Keratinocyte (primary cell): ENCODE measurements around the gene DPH2. TPM values are rescaled to one million over a fixed set of nuclear protein-coding genes. Genes with fewer than 3 reads are reported as not detected.

ENCODE experiments used
- DNase-seq: peaks from one replicate; pipeline ENCODE4 v3.0.0-alpha.2; 2011; ENCODE audit warnings: low read depth, missing footprints, low spot score
- FAIRE-seq: peaks from 2 replicates; lab custom pipeline; 2011; peaks lifted over from hg19 to GRCh38; lab: Jason Lieb, UNC
- H2AFZ ChIP-seq: 2 replicates; pipeline ENCODE4 v1.6.0; 2012; ENCODE audit warnings: low read length, control low read depth, inconsistent platforms; ENCODE audit not compliant: control insufficient read depth
- H3K27ac ChIP-seq: 2 replicates; pipeline ENCODE4 v1.5.1; 2011; ENCODE audit warnings: low read length; ENCODE audit not compliant: control insufficient read depth, insufficient read depth
- H3K27me3 ChIP-seq: 3 replicates; pipeline ENCODE4 v1.6.0; 2011; ENCODE audit warnings: low read length; ENCODE audit not compliant: control insufficient read depth, insufficient read depth; ENCODE audit errors: extremely low read depth
- H3K36me3 ChIP-seq, 2 experiments: 2 replicates in 1 of 2; 3 replicates in 1 of 2; pipeline ENCODE4 v1.5.1; 2011; ENCODE audit warnings: low read length in 2 of 2, mild to moderate bottlenecking in 1 of 2; ENCODE audit not compliant: control insufficient read depth in 2 of 2, insufficient read depth in 2 of 2; ENCODE audit errors: extremely low read depth in 1 of 2
- H3K4me1 ChIP-seq: 3 replicates; pipeline ENCODE4 v1.5.1; 2011; ENCODE audit warnings: low read length; ENCODE audit not compliant: control insufficient read depth, insufficient read depth; ENCODE audit errors: extremely low read depth
- H3K4me2 ChIP-seq: 3 replicates; pipeline ENCODE4 v1.6.0; 2011; ENCODE audit warnings: low read depth, low read length; ENCODE audit not compliant: control insufficient read depth, insufficient read depth; ENCODE audit errors: extremely low read depth
- H3K4me3 ChIP-seq, 3 experiments: fragments of 200-600 bp in 1 of 3; sonication (generic) in 1 of 3; 2 replicates in 2 of 3; 3 replicates in 1 of 3; pipeline ENCODE4 v1.5.1; 2011 to 2016; ENCODE audit warnings: low read length in 3 of 3, mild to moderate bottlenecking in 3 of 3, control low read depth in 2 of 3, inconsistent platforms in 1 of 3, low read depth in 1 of 3, mixed read lengths in 1 of 3, mixed run types in 1 of 3, moderate library complexity in 1 of 3; ENCODE audit not compliant: control insufficient read depth in 2 of 3, insufficient read depth in 2 of 3; ENCODE audit errors: extremely low read depth in 1 of 3
- H3K79me2 ChIP-seq: 2 replicates; pipeline ENCODE4 v1.6.0; 2012; ENCODE audit warnings: low read length; ENCODE audit not compliant: control insufficient read depth, insufficient read depth
- H3K9ac ChIP-seq: 3 replicates; pipeline ENCODE4 v1.6.0; 2011; ENCODE audit warnings: low read length; ENCODE audit not compliant: control insufficient read depth, insufficient read depth; ENCODE audit errors: extremely low read depth
- H3K9me1 ChIP-seq: 3 replicates; pipeline ENCODE4 v1.6.0; 2011; ENCODE audit warnings: low read length; ENCODE audit not compliant: control insufficient read depth, insufficient read depth; ENCODE audit errors: extremely low read depth
- H3K9me3 ChIP-seq: 2 replicates; pipeline ENCODE4 v1.5.1; 2012; ENCODE audit warnings: low read depth, low read length; ENCODE audit not compliant: control insufficient read depth
- H4K20me1 ChIP-seq: 3 replicates; pipeline ENCODE4 v1.6.0; 2011; ENCODE audit warnings: low read length; ENCODE audit not compliant: control insufficient read depth, insufficient read depth; ENCODE audit errors: extremely low read depth
- CTCF ChIP-seq, 3 experiments: IDR thresholded peaks in 1 of 3; conservative IDR thresholded peaks in 1 of 3; optimal IDR thresholded peaks in 1 of 3; 2 replicates in 2 of 3; 3 replicates in 1 of 3; pipeline versions ENCODE3 to v1.5.1; 2011; ENCODE audit warnings: low read length in 3 of 3, mild to moderate bottlenecking in 3 of 3, moderate library complexity in 2 of 3, control low read depth in 1 of 3, inconsistent platforms in 1 of 3; ENCODE audit not compliant: insufficient read depth in 2 of 3; ENCODE audit errors: extremely low read depth in 1 of 3
- EZH2 ChIP-seq: IDR thresholded peaks from one replicate; pipeline ENCODE4 v1.6.1; 2012; ENCODE audit warnings: inconsistent platforms, mild to moderate bottlenecking, low read length, moderate library complexity
- dilution Hi-C: fragments of 300-500 bp; cut with MboI; formaldehyde crosslinking; loops from one replicate; pipeline ENCODE4 v1.7.0; 2020; ENCODE audit warnings: low sequenced_read_pairs; ENCODE audit not compliant: extremely low pct_ligation_motif_present
- polyA plus RNA-seq, 5 experiments: library from polyadenylated mRNA; depleted of rRNA in 3 of 5; stranded (reverse) in 3 of 5; stranded (forward) in 1 of 5; unstranded in 1 of 5; fragments of >200 nt; gene quantifications; 1 replicate in 1 of 5; 2 replicates in 3 of 5; 3 replicates in 1 of 5; pipeline versions ENCODE4 v1.2.1 to v1.2.3, GENCODE V29; 2011 to 2012; ENCODE audit warnings: missing spikeins in 2 of 5, low read depth in 1 of 5, low replicate concordance in 1 of 5

DPH2 gene
- polyA plus RNA-seq, 1 donor (not counting 4 experiments of a cell fraction or from before 2014, with no cell fraction given) = 30.3 TPM

- Histone ChIP-seq H3K4me3 (no peak overlapping the region), H3K27ac (no peak overlapping the region), H3K4me2 (no peak overlapping the region), H2AFZ (no peak overlapping the region), H3K9me3 (no peaks in the 10 kb centered on the region), H3K9me1 (peaks cover 5% of the 10 kb centered on the region), H4K20me1 (no peaks in the 10 kb centered on the region), H3K9ac (no peak overlapping the region), H3K4me1 (peaks cover 11% of the 10 kb centered on the region), H3K27me3 (no peaks in the 10 kb centered on the region), H3K36me3 (peaks cover 27 to 30% of the 10 kb centered on the region in 2 experiments), H3K79me2 (peaks cover 17% of the 10 kb centered on the region)
- dilution Hi-C loops = no loop called here
- DNase-seq (no peak), FAIRE-seq (no peak)
- TF ChIP-seq CTCF (optimal IDR thresholded peaks at IDR 0.05 in 1 of 3, IDR thresholded peaks at IDR 0.05 in 1 of 3, conservative IDR thresholded peaks at IDR 0.05 in 1 of 3; ENCODE audit: extremely low read depth in 1 of 3, insufficient read depth in 2 of 3, low read length in 3 of 3) (no peak), EZH2 (no peak)
Observed at GRCh38 chr1:43968348-43968948, 1.4 kb upstream of the DPH2 start.

- Histone ChIP-seq H2AFZ (no peak overlapping the region), H3K4me3 (no peak overlapping the region), H4K20me1 (no peaks in the 10 kb centered on the region), H3K79me2 (peaks cover 17% of the 10 kb centered on the region), H3K4me1 (peaks cover 16% of the 10 kb centered on the region), H3K27ac (no peak overlapping the region), H3K9me1 (peaks cover 5% of the 10 kb centered on the region), H3K9me3 (no peaks in the 10 kb centered on the region), H3K4me2 (peak overlapping the region; percentile 45), H3K36me3 (peaks cover 22 to 30% of the 10 kb centered on the region in 2 experiments), H3K27me3 (no peaks in the 10 kb centered on the region), H3K9ac (no peak overlapping the region)
- no peak for FAIRE-seq
- no peak for TF ChIP-seq CTCF (optimal IDR thresholded peaks at IDR 0.05 in 1 of 3, IDR thresholded peaks at IDR 0.05 in 1 of 3, conservative IDR thresholded peaks at IDR 0.05 in 1 of 3; ENCODE audit: extremely low read depth in 1 of 3, insufficient read depth in 2 of 3, low read length in 3 of 3)
- no peak for DNase-seq
- dilution Hi-C loops = no loop called here
Observed at GRCh38 chr1:43969416-43969745, 429 bp upstream of the DPH2 start.
